ENCODE measurements around the gene TTC1.

Gene TTC1

GRCh38 chr5:159965031-159965837 lies 43.7 kb upstream of the TTC1 start:
- no peak for TF ChIP-seq CEBPB (IDR thresholded peaks at IDR 0.05)
- TF ChIP-seq NFIC (IDR thresholded peaks at IDR 0.05), result no peak
- peak; percentile 56 for TF ChIP-seq RAD21 (IDR thresholded peaks at IDR 0.05; ENCODE audit: low read depth)
- TF ChIP-seq EP300 (IDR thresholded peaks at IDR 0.05; ENCODE audit: borderline replicate concordance), result no peak

GRCh38 chr5:159969966-159970365 lies 39.0 kb upstream of the TTC1 start:
- TF ChIP-seq FOXM1 (IDR thresholded peaks at IDR 0.05; ENCODE audit: borderline replicate concordance, low read depth) (no peak), CREB1 (IDR thresholded peaks at IDR 0.05; ENCODE audit: low read depth) (no peak), TCF12 (IDR thresholded peaks at IDR 0.05; ENCODE audit: low read depth) (no peak), NFIC (IDR thresholded peaks at IDR 0.05) (no peak), TAF1 (IDR thresholded peaks at IDR 0.05; ENCODE audit: low read depth) (no peak), RAD21 (IDR thresholded peaks at IDR 0.05; ENCODE audit: low read depth) (no peak), EP300 (IDR thresholded peaks at IDR 0.05; ENCODE audit: borderline replicate concordance) (no peak)
- TF ChIP-seq, protein P1, sequence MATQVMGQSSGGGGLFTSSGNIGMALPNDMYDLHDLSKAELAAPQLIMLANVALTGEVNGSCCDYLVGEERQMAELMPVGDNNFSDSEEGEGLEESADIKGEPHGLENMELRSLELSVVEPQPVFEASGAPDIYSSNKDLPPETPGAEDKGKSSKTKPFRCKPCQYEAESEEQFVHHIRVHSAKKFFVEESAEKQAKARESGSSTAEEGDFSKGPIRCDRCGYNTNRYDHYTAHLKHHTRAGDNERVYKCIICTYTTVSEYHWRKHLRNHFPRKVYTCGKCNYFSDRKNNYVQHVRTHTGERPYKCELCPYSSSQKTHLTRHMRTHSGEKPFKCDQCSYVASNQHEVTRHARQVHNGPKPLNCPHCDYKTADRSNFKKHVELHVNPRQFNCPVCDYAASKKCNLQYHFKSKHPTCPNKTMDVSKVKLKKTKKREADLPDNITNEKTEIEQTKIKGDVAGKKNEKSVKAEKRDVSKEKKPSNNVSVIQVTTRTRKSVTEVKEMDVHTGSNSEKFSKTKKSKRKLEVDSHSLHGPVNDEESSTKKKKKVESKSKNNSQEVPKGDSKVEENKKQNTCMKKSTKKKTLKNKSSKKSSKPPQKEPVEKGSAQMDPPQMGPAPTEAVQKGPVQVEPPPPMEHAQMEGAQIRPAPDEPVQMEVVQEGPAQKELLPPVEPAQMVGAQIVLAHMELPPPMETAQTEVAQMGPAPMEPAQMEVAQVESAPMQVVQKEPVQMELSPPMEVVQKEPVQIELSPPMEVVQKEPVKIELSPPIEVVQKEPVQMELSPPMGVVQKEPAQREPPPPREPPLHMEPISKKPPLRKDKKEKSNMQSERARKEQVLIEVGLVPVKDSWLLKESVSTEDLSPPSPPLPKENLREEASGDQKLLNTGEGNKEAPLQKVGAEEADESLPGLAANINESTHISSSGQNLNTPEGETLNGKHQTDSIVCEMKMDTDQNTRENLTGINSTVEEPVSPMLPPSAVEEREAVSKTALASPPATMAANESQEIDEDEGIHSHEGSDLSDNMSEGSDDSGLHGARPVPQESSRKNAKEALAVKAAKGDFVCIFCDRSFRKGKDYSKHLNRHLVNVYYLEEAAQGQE (IDR thresholded peaks at IDR 0.05; ENCODE audit: low read depth), result no peak
- TF ChIP-seq, protein P2, sequence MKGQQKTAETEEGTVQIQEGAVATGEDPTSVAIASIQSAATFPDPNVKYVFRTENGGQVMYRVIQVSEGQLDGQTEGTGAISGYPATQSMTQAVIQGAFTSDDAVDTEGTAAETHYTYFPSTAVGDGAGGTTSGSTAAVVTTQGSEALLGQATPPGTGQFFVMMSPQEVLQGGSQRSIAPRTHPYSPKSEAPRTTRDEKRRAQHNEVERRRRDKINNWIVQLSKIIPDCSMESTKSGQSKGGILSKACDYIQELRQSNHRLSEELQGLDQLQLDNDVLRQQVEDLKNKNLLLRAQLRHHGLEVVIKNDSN (IDR thresholded peaks at IDR 0.05), result no peak
- TF ChIP-seq, protein P3, sequence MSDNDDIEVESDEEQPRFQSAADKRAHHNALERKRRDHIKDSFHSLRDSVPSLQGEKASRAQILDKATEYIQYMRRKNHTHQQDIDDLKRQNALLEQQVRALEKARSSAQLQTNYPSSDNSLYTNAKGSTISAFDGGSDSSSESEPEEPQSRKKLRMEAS (IDR thresholded peaks at IDR 0.05), result no peak

- TF ChIP-seq CEBPB (IDR thresholded peaks at IDR 0.05) (no peak), TCF12 (IDR thresholded peaks at IDR 0.05; ENCODE audit: low read depth) (no peak), EP300 (IDR thresholded peaks at IDR 0.05; ENCODE audit: borderline replicate concordance) (no peak), TEAD4 (IDR thresholded peaks at IDR 0.05) (no peak), NFIC (IDR thresholded peaks at IDR 0.05) (no peak)
- TF ChIP-seq, protein P1 (IDR thresholded peaks at IDR 0.05; ENCODE audit: low read depth), result no peak
- TF ChIP-seq, protein P3 (IDR thresholded peaks at IDR 0.05), result no peak
Measured at GRCh38 chr5:159971038-159971437, 37.9 kb upstream of the TTC1 start.

DNA sequence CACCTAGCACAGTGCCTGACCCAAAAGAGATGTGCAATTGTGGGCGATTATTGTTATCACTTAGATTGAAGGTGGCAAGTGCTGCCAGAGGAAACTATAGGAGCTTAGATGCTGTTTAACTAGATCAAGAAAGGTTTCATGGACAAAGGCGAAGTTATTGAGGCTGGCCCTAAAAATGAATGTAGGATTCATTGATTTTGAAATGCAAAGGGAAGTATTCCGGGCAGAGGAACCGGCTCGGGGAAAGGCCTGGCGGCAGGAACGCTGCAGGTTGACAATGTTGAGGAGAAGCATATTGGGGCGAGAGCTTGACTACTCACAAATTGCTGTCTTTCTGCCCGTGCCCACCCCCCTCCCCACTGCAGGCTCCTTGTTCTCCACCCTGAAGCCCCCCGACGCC lies 37.4 kb upstream of the TTC1 start:
- no peak for TF ChIP-seq TEAD4 (IDR thresholded peaks at IDR 0.05)
- TF ChIP-seq CEBPB (IDR thresholded peaks at IDR 0.05), result no peak
- no peak for TF ChIP-seq EGR1 (IDR thresholded peaks at IDR 0.05)
- TF ChIP-seq, protein P3 (IDR thresholded peaks at IDR 0.05), result no peak
- TF ChIP-seq RAD21 (IDR thresholded peaks at IDR 0.05; ENCODE audit: low read depth), result no peak
- TF ChIP-seq, protein P1 (IDR thresholded peaks at IDR 0.05; ENCODE audit: low read depth), result no peak
- TF ChIP-seq CREB1 (IDR thresholded peaks at IDR 0.05; ENCODE audit: low read depth), result no peak
- TF ChIP-seq EP300 (IDR thresholded peaks at IDR 0.05; ENCODE audit: borderline replicate concordance), result no peak
- no peak for TF ChIP-seq TCF12 (IDR thresholded peaks at IDR 0.05; ENCODE audit: low read depth)
- TF ChIP-seq FOXM1 (IDR thresholded peaks at IDR 0.05; ENCODE audit: borderline replicate concordance, low read depth), result no peak
- TF ChIP-seq, protein P2 (IDR thresholded peaks at IDR 0.05), result no peak
- TF ChIP-seq YY1 (IDR thresholded peaks at IDR 0.05; ENCODE audit: low read depth), result no peak
- TF ChIP-seq TAF1 (IDR thresholded peaks at IDR 0.05; ENCODE audit: low read depth), result no peak
- no peak for TF ChIP-seq NFIC (IDR thresholded peaks at IDR 0.05)
